OCI-LY7 (cell line): ENCODE measurements around the gene CD69. TPM values are rescaled to one million over a fixed set of nuclear protein-coding genes. Genes with fewer than 3 reads are reported as not detected.

Experiments
- BruUV-seq: library from RNA; stranded (reverse); fragments of 400-500 nt; replicated peaks from 2 replicates; lab custom pipeline; 2021; lab: Mats Ljungman, UMichigan
- CTCF ChIA-PET: fragments of 300-600 bp; sonication (Branson Sonifier 250); formaldehyde crosslinking; loops from one replicate; lab custom pipeline; 2022; ENCODE audit warnings: antibody characterized with exemption; ENCODE audit not compliant: unreplicated experiment; lab: Charles Lee
- POLR2A ChIA-PET: fragments of 300-600 bp; sonication (Branson Sonifier 250); formaldehyde crosslinking; loops from one replicate; lab custom pipeline; 2022; ENCODE audit warnings: antibody characterized with exemption; lab: Charles Lee
- DNase-seq: peaks from one replicate; pipeline ENCODE4 v3.0.0-alpha.2; 2015; ENCODE audit warnings: low spot score
- H2AFZ ChIP-seq: fragments of 200-600 bp; sonication (generic), shearing (Covaris generic); 2 replicates; pipeline ENCODE4 v1.6.1; 2014; ENCODE audit warnings: mild to moderate bottlenecking, antibody characterized with exemption, low read length, moderate library complexity
- H3K27ac ChIP-seq: fragments of 200-600 bp; sonication (generic); 2 replicates; pipeline ENCODE4 v1.5.1; 2014; ENCODE audit warnings: mixed run types, low read depth, mild to moderate bottlenecking, moderate library complexity, low read length, inconsistent platforms; ENCODE audit not compliant: poor library complexity, severe bottlenecking
- H3K36me3 ChIP-seq: fragments of 200-600 bp; sonication (generic); 2 replicates; pipeline ENCODE4 v1.6.1; 2014; ENCODE audit warnings: mild to moderate bottlenecking, antibody characterized with exemption, low read length, moderate library complexity, mixed read lengths; ENCODE audit not compliant: insufficient read depth
- H3K4me1 ChIP-seq: fragments of 200-600 bp; sonication (generic); 2 replicates; pipeline ENCODE4 v1.5.1; 2014; ENCODE audit warnings: mild to moderate bottlenecking, low read length; ENCODE audit not compliant: insufficient read depth, poor library complexity, severe bottlenecking
- H3K4me2 ChIP-seq: fragments of 200-600 bp; sonication (generic); 2 replicates; pipeline ENCODE4 v1.6.1; 2014; ENCODE audit warnings: mild to moderate bottlenecking, low read length
- H3K4me3 ChIP-seq: fragments of 200-600 bp; sonication (generic); 2 replicates; pipeline ENCODE4 v1.5.1; 2014; ENCODE audit warnings: mild to moderate bottlenecking, low read depth, low read length; ENCODE audit not compliant: poor library complexity, severe bottlenecking
- H3K79me2 ChIP-seq: fragments of 200-600 bp; sonication (generic); 2 replicates; pipeline ENCODE4 v1.6.1; 2016; ENCODE audit warnings: low read depth, mild to moderate bottlenecking, low read length, moderate library complexity, mixed read lengths; ENCODE audit not compliant: insufficient read depth
- H3K9me2 ChIP-seq: fragments of 200-600 bp; sonication (generic); 2 replicates; pipeline ENCODE4 v1.6.1; 2016; ENCODE audit warnings: mild to moderate bottlenecking, low read length, mixed read lengths; ENCODE audit not compliant: insufficient read depth
- H3K9me3 ChIP-seq: fragments of 200-600 bp; sonication (generic); 2 replicates; pipeline ENCODE4 v1.6.1; 2014; ENCODE audit warnings: mild to moderate bottlenecking, mixed run types, low read length, mixed read lengths
- H4K20me1 ChIP-seq: fragments of 200-600 bp; sonication (generic); 2 replicates; pipeline ENCODE4 v1.6.1; 2014; ENCODE audit warnings: mild to moderate bottlenecking, antibody characterized with exemption, low read length, moderate library complexity, mixed read lengths; ENCODE audit not compliant: insufficient read depth
- EZH2phosphoT487 ChIP-seq: fragments of 200-600 bp; sonication (generic); IDR thresholded peaks from 2 replicates; pipeline ENCODE4 v1.6.1; 2018; ENCODE audit warnings: low read depth, borderline replicate concordance, mild to moderate bottlenecking, mixed run types, antibody characterized with exemption, low read length, moderate library complexity, mixed read lengths
- intact Hi-C: fragments of 100-400 bp; cut with micrococcal nuclease; formaldehyde crosslinking; loops from one replicate; pipeline ENCODE4 v1.10.0; 2022; ENCODE audit not compliant: unreplicated experiment
- total RNA-seq, 2 experiments: library from RNA; depleted of rRNA in 1 of 2; stranded (reverse); fragments of >200 nt in 1 of 2; shearing (Covaris generic) in 1 of 2; gene quantifications; 2 replicates each; pipeline ENCODE4 v1.2.3, GENCODE V29; 2014 to 2022
- TF ChIP-seq, protein P1 (sequence below): fragments of 200-600 bp; sonication (generic); conservative IDR thresholded peaks from 2 replicates; pipeline ENCODE4 v1.5.1; 2014; ENCODE audit warnings: mild to moderate bottlenecking, antibody characterized with exemption, low read length, moderate library complexity, mixed read lengths

The CD69 gene
- total RNA-seq, 2 experiments from 2014 or later, result 10.3 to 12.3 TPM

DNA sequence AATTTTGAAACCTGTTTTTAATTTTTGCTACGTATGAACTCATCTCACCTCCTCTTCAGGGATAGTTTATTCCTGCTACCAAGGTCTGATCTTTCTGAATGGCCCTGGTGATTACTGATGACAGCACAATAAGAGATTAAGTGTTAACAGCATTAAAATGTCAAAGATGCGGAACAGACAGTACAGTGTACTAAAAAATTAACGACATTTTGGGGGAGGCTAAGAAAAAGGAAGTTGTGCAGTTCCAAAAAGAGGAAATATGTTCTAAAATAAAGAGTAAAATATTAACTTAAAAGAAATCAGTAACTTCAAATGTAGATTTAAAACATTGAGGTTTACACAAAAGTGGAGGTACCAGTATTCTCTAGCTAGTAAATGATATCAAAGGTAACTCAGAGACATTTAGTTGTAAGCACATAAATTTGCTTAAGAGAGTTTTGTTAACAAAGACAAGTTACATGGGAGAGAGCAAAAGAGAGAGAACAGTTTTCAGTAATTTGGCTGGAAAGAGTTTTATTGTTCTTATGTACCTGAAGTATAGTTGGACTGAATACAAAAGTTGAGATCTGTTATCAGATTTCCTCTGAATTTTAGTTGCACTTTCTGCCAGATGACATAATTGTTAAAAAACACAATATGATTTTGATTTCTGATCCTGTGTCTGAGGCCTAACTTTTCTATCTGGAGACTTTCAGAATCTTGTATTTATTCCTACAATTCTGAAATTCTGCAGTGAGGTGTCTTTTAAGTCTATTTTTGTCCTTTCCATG lies 23.6 kb downstream of the CD69 start:
- Histone ChIP-seq H3K9me3 (peaks cover 7% of the 10 kb centered on the region; the same call in 1 of the 2 replicates), H3K36me3 (peaks cover 7% of the 10 kb centered on the region; the same call in 1 of the 2 replicates), H3K4me3 (peak overlapping the region; percentile 32), H3K4me1 (peaks cover 79% of the 10 kb centered on the region), H3K9me2 (no peaks in the 10 kb centered on the region), H3K79me2 (peaks cover 22% of the 10 kb centered on the region), H2AFZ (peak overlapping the region; percentile 72), H3K4me2 (peak overlapping the region; percentile 67), H3K27ac (peak overlapping the region; percentile 99), H4K20me1 (no peaks in the 10 kb centered on the region)
- BruUV-seq, result TSS peak; percentile 31
- POLR2A ChIA-PET, result interaction anchor here (0.6 to 1.4 kb wide), 9 partner anchors 11 to 637 kb away, joined by 3 to 10 read pairs (median 3); partner anchors contain the start of genes CD69 and CLEC2D
- TF ChIP-seq EZH2phosphoT487, result no peak
- TF ChIP-seq, protein P1, sequence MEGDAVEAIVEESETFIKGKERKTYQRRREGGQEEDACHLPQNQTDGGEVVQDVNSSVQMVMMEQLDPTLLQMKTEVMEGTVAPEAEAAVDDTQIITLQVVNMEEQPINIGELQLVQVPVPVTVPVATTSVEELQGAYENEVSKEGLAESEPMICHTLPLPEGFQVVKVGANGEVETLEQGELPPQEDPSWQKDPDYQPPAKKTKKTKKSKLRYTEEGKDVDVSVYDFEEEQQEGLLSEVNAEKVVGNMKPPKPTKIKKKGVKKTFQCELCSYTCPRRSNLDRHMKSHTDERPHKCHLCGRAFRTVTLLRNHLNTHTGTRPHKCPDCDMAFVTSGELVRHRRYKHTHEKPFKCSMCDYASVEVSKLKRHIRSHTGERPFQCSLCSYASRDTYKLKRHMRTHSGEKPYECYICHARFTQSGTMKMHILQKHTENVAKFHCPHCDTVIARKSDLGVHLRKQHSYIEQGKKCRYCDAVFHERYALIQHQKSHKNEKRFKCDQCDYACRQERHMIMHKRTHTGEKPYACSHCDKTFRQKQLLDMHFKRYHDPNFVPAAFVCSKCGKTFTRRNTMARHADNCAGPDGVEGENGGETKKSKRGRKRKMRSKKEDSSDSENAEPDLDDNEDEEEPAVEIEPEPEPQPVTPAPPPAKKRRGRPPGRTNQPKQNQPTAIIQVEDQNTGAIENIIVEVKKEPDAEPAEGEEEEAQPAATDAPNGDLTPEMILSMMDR, result no peak
- CTCF ChIA-PET, result no interaction called here
- DNase-seq, result peak; percentile 73
- intact Hi-C loops, result loop anchor here (10.0 kb wide), 1 partner anchor 1042 kb away; the partner anchor contains the start of gene RIMKLB

GRCh38 chr12:9735601-9736000 lies 25.1 kb downstream of the CD69 start:
- intact Hi-C loops, result loop anchor here (10.0 kb wide), 1 partner anchor 1041 kb away; the partner anchor contains the start of gene RIMKLB
- peak overlapping the region; percentile 12 for H3K4me2 ChIP-seq
- no peaks in the 10 kb centered on the region for H3K9me2 ChIP-seq

More at GRCh38 chr12:9735601-9736000, 25.1 kb downstream of the CD69 start:
- H3K4me3 ChIP-seq, result no peak overlapping the region
- H3K27ac ChIP-seq, result peak overlapping the region; percentile 46
- no peak for TF ChIP-seq EZH2phosphoT487
- TF ChIP-seq, protein P1, result no peak
- POLR2A ChIA-PET, result interaction anchor here (0.7 to 2.8 kb wide), 4 partner anchors 13 to 66 kb away, joined by 3 to 16 read pairs (median 4); partner anchors contain the start of gene CLEC2D
- H3K4me1 ChIP-seq, result peaks cover 68% of the 10 kb centered on the region
- no peak overlapping the region for H2AFZ ChIP-seq
- no peak for DNase-seq
- H3K9me3 ChIP-seq, result peaks cover 7% of the 10 kb centered on the region; the same call in 1 of the 2 replicates
- CTCF ChIA-PET, result no interaction called here
- H4K20me1 ChIP-seq, result no peaks in the 10 kb centered on the region
- H3K79me2 ChIP-seq, result peaks cover 37% of the 10 kb centered on the region
- no TSS peak for BruUV-seq
- H3K36me3 ChIP-seq, result peaks cover 7% of the 10 kb centered on the region; the same call in 1 of the 2 replicates
